ENCODE results near the gene CACNA1E.
"Not testable (repeated sequence)": the region's sequence is repeated elsewhere in the genome, so short reads cannot be mapped to it uniquely, and the experiment has no call there.

The CACNA1E gene

DNA sequence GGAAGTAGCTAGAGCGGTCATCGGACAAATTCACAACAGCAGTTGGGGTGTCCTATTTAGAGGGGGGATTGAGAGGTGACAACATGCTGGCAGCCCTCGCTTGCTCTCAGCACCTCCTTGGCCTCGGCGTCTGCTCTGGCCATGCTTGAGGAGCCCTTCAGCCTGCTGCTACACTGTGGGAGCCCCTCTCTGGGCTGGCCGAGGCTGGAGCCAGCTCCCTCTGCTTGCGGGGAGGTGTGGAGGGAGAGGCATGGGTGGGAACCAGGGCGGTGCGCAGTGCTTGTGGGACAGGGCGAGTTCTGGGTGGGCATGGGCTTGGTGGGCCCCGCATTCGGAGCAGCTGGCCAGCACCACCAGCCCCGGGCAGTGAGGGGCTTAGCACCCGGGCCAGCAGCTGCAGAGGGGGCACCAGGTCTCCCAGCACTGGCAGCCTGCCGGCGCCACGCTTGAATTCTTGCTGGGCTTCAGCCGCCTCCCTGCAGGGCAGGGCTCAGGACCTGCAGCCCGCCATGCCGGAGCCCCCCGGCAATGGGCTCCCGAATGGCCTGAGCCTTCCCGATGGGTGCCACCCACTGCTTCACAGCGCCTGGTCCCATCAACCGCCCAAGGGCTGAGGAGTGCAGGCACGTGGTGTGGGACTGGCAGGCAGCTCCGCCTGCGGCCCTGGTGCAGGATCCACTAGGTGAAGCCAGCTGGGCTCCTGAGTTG, 349.0 kb downstream of the CACNA1E start:
- not testable (repeated sequence) for DNase-seq

DNA sequence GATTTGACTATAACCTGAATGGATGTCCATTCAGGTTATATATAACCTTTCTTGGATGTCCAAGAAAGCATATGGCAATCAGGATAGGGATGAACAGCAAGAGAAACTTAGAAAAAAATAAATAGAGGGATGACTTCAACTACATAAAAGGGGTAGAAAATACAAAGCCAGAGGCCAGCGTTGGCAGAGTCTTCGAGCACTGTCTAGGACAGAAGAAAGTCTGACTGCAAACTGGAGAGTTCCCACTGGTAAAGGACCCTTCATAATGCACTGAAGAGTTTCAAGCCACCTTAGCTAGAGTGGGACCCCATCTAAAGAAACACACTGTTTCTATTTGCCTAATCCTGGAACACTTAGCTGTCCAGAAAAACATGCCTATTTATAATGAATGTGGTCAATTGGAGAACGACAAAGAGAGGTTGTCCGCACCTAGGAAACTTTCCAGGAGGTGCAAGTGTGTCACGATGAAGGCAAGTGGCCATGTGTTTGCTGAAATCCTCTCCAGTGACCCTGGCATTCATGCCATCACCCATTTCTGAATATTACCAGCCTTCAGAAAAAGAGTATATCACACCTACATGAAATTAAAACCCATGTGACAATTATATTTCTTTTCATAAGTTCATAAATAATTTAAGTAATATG, 362.8 kb downstream of the CACNA1E start:
- DNase-seq = no peak

DNA sequence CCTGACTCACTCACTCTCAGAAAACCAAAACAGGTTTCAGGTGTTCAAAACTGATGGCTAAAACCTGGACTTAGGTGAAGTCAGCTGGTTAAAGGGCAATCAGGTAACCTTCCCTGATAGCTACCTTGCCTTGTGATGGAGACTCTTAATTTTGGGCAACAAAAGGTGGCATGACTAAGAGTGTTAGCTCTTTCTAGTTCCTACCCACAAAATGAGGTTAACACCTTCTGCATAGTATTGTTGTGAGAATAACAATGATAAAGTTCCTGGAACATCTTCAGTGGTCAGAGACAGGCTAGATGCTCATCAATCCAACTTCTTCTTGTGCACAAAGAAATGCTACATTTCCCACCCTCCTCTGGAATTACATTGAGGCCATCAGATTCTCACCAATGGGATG, 363.4 kb downstream of the CACNA1E start:
- no peak for DNase-seq

DNA sequence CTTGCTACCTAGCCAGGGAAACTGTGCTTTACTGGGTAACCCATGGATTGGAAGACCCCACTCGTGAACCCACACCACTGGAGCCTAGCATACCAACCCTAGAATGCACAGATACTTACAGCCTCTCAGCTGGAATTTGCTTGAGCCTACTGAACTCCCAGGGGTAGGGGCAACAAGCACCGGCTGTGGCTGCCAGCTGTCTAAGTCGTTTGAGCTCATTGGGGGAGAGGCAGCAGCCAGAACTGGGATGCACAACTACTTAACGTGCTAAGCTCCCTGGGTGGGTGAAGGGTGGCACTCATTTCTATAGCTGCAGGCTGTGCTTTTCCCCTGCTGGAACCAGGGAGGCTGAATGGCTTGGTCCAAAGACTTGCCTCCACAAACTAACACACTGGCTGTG, 365.8 kb downstream of the CACNA1E start:
- no peak for DNase-seq

GRCh38 chr1:181854212-181854611, 370.9 kb downstream of the CACNA1E start:
- DNase-seq = not testable (repeated sequence)

DNA sequence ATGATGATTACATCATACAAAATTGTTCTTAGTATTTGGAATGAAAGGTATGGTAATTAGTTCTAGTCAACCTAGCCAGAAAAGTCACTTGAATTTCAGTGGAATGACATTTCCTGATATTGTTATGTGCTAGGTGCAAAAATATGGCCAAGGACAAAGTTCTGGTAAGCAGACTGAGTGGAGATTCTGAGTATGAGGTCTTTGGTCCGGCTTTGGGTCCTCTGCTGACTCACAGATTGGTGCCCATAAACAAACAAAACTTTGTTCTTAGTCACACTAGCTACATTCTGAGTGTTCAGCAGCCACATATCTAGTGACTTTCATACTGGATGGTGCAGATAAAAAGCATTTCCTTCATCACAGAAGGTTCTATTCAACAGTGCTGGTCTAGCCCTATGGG, 372.1 kb downstream of the CACNA1E start:
- no peak for DNase-seq
